PC-3 (cell line): ENCODE data around the gene C11orf86.

Experiments
- EZH2 ChIP-seq: fragments of 300-600 bp; sonication (generic); IDR thresholded peaks from one replicate; pipeline ENCODE4 v1.6.1; 2017; ENCODE audit warnings: antibody characterized with exemption, mild to moderate bottlenecking, low read length; ENCODE audit not compliant: unreplicated experiment
- TF ChIP-seq, protein P1 (sequence below): fragments of 300-600 bp; sonication (generic); conservative IDR thresholded peaks from 2 replicates; pipeline ENCODE4 v1.5.1; 2017; ENCODE audit warnings: antibody characterized with exemption, low read depth, mild to moderate bottlenecking, low read length

DNA sequence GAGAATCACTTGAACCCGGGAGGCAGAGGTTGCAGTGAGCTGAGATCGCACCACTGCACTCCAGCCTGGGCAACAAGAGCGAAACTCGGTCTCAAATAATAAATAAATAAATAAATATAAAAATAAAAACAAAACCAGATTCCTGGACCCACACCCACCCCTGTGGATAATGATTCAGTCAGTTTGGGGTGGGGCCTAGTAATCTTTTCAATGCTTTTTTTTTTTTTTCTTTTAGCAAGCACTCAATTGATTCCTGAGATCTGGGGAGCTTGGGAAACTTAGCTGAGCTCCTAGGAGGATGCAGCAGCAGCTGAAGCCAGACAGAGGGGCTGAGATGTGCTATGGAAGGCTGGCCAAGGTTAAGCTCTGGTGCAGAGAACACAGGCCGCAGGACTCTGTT lies 12.3 kb upstream of the C11orf86 start:
- TF ChIP-seq, protein P1, sequence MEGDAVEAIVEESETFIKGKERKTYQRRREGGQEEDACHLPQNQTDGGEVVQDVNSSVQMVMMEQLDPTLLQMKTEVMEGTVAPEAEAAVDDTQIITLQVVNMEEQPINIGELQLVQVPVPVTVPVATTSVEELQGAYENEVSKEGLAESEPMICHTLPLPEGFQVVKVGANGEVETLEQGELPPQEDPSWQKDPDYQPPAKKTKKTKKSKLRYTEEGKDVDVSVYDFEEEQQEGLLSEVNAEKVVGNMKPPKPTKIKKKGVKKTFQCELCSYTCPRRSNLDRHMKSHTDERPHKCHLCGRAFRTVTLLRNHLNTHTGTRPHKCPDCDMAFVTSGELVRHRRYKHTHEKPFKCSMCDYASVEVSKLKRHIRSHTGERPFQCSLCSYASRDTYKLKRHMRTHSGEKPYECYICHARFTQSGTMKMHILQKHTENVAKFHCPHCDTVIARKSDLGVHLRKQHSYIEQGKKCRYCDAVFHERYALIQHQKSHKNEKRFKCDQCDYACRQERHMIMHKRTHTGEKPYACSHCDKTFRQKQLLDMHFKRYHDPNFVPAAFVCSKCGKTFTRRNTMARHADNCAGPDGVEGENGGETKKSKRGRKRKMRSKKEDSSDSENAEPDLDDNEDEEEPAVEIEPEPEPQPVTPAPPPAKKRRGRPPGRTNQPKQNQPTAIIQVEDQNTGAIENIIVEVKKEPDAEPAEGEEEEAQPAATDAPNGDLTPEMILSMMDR = no peak
- no peak for TF ChIP-seq EZH2
